ENCODE results near the gene MAML2.
A peak's percentile ranks its signal among the peaks of the same experiment; 100 is the strongest.

MAML2 gene

DNA sequence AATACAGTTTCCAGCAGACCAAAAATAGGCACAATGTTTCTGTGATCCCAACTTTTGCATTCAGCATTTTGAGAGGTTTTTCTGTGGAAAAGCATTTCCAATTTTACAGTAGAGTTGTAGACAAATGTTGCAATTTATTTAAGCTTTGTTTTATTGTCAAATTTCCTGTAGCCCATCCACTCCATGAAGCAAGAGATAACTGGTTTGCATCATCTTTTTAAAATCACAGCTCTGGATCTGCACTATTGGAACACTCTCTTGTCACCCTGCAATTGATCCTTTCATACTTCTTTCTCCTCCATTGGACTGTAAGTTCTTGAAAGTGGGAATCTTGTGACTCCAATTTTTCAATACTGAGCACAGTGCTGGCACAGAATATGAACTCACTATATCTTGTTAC lies 86.0 kb downstream of the MAML2 start:
- peaks cover 29% of the 10 kb centered on the region for H3K4me1 ChIP-seq
- H3K27me3 ChIP-seq (ENCODE audit: low read depth) = no peaks in the 10 kb centered on the region
- no peak overlapping the region for H3K4me3 ChIP-seq
- H3K9me3 ChIP-seq = no peaks in the 10 kb centered on the region
- in situ Hi-C loops (cut with MboI; ENCODE audit: low sequenced_read_pairs) = no loop called here
- H3K36me3 ChIP-seq (replicated peaks) = no peaks in the 10 kb centered on the region
- no peak for DNase-seq (ENCODE audit: low spot score in 2 of 2)

DNA sequence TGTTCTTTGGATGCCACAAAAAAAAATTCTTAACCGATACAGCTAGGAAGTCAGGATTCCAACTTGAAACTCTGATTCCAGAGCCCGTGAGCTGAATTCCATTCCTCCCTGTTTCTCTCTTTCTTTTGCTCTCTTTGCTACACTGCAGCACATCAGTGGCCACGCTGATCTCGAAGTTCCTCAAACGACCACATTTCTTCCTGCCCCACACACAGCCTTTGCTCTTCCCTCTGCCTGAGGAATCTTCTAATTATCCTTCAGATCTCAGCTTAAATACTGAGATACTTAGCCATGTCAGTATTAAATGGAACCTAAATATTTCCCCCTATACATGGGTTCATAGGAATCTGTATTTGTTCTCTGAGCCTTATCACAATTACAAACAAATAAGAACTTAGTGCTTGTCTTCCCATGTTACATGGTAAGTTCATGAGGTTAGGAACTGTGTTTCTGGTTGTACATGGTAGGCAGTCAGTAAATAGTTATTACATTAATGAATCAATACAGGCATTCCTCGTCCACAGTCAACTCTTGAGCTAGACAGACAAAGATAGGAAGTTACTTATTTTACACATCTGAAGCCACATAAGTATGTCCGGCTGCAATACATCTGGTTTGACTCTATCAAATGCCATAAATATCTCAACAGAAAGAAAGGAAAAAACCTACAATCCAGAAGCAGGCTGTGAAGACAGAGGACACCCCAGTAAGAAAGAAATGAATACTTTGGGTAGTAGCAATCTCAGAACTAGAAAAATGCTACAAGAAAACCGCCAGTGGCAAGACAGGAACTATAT lies 86.6 kb downstream of the MAML2 start:
- DNase-seq (ENCODE audit: low spot score in 2 of 2) = no peak

DNA sequence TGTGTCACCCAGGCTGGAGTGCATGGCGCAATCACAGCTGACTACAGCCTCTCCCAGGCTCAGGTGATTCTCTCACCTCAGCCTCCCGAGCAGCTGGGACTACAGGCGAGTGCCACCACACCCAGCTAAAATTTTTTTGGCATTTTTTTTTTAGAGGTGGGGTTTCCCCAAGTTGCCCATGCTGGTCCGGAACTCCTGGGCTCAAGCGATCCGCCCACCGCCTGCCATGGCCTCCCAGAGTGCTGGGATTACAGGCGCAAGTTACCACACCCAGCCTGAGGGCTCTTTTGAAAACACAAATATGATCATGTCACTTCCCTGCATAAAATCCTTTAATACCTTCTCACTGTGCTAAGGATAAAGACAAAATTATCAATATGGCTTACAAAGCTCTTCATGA lies 88.1 kb downstream of the MAML2 start:
- no peaks in the 10 kb centered on the region for H3K9me3 ChIP-seq
- H3K4me1 ChIP-seq = peaks cover 29% of the 10 kb centered on the region
- in situ Hi-C loops (cut with MboI; ENCODE audit: low sequenced_read_pairs) = no loop called here
- no peaks in the 10 kb centered on the region for H3K27me3 ChIP-seq (ENCODE audit: low read depth)
- no peak overlapping the region for H3K4me3 ChIP-seq
- no peaks in the 10 kb centered on the region for H3K36me3 ChIP-seq (replicated peaks)
- DNase-seq (ENCODE audit: low spot score in 2 of 2) = no peak

More for the DNA sequence above, 86.6 kb downstream of the MAML2 start:
- H3K4me1 ChIP-seq = peaks cover 29% of the 10 kb centered on the region
- in situ Hi-C loops (cut with MboI; ENCODE audit: low sequenced_read_pairs) = no loop called here
- no peaks in the 10 kb centered on the region for H3K36me3 ChIP-seq (replicated peaks)
- H3K27me3 ChIP-seq (ENCODE audit: low read depth) = no peaks in the 10 kb centered on the region
- H3K9me3 ChIP-seq = no peaks in the 10 kb centered on the region
- no peak overlapping the region for H3K4me3 ChIP-seq

DNA sequence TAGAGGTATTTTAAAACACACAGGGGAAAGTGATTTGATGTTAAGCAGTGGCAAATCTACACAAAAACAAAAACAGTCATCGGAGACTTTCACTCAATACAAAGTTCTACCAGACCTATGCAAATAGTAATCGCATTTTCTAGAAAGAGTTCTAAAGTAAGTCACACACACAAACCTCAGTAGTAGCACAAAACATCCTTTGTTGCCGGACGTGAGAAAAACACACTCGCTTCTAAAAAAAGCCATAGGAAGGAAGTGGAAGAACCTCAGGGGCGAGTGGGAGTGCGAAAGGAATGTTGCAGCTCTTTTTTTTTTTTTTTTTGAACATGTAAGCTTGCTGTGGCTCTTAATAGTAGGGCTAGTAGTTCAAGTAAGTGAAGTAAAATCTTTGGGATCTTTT lies 88.9 kb downstream of the MAML2 start:
- Histone ChIP-seq H3K9me3 (no peaks in the 10 kb centered on the region), H3K27me3 (ENCODE audit: low read depth) (no peaks in the 10 kb centered on the region), H3K4me3 (no peak overlapping the region), H3K4me1 (peaks cover 29% of the 10 kb centered on the region), H3K36me3 (replicated peaks) (no peaks in the 10 kb centered on the region)
- in situ Hi-C loops (cut with MboI; ENCODE audit: low sequenced_read_pairs) = no loop called here
- DNase-seq (ENCODE audit: low spot score in 2 of 2) = no peak

DNA sequence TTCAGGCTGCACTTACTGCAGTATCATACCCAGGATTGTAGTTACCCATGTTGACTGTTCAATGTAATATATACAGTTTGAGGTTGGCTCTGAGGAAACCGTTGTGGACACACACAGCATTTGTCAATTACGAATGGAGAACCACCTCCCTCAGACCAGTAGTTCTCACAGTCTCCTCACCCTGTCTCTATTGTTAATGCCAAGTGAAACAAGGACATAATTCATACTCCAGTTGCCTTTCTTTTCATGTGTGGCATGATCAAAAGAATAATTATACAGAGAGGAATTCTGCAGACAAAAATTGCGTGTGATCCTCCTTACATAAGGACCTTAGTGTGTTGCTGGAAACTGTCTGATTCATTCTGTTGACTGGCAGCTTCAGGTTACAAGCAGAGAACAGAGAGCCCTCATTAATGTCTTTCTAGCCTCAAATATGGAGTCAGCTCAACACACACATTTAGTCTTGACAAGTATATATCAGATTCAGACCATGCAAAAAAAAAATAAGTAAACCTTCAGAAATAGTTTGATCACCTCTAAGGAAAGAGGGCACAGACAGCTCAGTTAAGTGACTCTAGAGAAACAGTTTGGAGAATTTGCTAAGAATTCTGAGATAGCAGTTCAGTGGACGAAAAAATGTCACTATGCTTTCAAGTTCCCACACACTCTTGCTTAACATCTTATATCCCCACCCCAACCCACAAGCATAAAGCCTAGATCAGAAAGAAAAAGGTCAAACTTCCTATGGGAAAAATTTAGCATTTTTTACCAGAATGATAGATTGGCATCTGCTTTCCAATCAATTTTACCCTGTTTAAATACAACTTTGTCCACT lies 96.1 kb downstream of the MAML2 start:
- Histone ChIP-seq H3K4me1 (peaks cover 38% of the 10 kb centered on the region), H3K9me3 (no peaks in the 10 kb centered on the region), H3K27me3 (ENCODE audit: low read depth) (no peaks in the 10 kb centered on the region), H3K36me3 (replicated peaks) (no peaks in the 10 kb centered on the region), H3K4me3 (no peak overlapping the region)
- no peak for DNase-seq (ENCODE audit: low spot score in 2 of 2)
- in situ Hi-C loops (cut with MboI; ENCODE audit: low sequenced_read_pairs) = no loop called here

DNA sequence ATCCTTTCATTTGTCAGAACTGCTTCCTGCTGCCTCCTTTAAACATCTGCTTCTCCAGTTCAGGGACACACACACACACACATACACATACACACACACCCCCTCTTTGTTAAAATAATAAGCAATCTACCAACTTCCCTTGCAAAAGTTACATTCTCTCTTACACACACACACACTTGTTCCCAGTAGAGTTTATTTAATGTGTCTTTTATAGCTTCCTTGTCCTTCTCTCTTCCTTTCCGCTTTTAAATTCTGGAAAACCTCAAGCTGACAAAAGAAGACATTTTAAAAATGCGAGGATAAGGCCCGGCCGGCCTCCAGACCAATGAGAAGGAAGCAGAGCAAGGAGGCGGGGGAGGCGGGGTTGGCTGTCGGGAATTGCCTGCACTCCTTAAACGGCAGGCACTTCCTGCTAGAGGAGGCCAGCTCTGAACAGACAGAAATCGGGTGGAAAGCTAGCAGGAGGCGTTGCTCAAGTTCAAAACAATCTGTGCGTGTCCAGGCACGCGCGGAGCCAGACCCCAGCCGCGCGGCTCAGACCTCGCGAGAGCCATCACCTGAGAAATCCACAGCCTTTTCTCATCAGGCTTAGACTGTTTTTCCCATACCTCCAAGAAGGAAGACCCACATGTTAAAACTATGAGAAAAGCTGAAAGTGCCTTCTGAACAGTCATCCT lies 99.9 kb downstream of the MAML2 start:
- Histone ChIP-seq H3K9me3 (no peaks in the 10 kb centered on the region), H3K4me3 (peak overlapping the region; percentile 18), H3K27me3 (ENCODE audit: low read depth) (no peaks in the 10 kb centered on the region), H3K4me1 (peaks cover 45% of the 10 kb centered on the region), H3K36me3 (replicated peaks) (no peaks in the 10 kb centered on the region)
- in situ Hi-C loops (cut with MboI; ENCODE audit: low sequenced_read_pairs) = no loop called here
- peak; percentile 96 to 97 for DNase-seq (ENCODE audit: low spot score in 2 of 2)

DNA sequence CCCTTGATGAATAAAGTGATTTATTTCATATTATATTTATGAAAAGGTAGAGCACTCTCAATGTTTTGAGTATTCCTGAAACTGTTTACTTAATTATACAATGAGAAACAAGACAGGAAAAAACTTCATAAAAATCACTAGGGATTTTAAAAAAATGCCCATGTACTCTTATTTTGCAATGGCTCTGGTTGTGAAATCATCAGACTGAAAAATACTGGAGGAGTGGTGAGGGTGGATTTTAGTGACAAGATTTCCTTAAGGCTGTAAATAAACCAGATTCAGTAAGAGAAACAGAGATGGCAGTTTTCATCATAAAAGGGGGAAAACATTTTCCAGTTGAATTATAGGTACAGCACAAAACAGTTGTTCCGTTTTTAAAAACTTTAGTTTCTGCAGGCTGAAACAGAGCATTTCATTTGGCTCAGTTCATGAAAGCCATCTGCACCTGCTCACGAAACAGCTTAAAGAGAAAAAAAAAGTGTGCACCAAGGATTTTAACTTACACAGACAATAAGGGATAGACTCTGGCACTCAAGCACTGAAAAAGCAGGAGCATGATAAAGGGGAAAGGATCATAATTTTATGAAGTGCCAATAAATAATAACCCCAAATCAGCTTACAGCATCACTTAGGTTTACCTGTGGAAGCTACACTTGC lies 100.7 kb downstream of the MAML2 start:
- H3K27me3 ChIP-seq (ENCODE audit: low read depth) = no peaks in the 10 kb centered on the region
- in situ Hi-C loops (cut with MboI; ENCODE audit: low sequenced_read_pairs) = no loop called here
- H3K9me3 ChIP-seq = no peaks in the 10 kb centered on the region
- DNase-seq (ENCODE audit: low spot score in 2 of 2) = no peak
- no peak overlapping the region for H3K4me3 ChIP-seq
- H3K36me3 ChIP-seq (replicated peaks) = no peaks in the 10 kb centered on the region
- peaks cover 50% of the 10 kb centered on the region for H3K4me1 ChIP-seq

DNA sequence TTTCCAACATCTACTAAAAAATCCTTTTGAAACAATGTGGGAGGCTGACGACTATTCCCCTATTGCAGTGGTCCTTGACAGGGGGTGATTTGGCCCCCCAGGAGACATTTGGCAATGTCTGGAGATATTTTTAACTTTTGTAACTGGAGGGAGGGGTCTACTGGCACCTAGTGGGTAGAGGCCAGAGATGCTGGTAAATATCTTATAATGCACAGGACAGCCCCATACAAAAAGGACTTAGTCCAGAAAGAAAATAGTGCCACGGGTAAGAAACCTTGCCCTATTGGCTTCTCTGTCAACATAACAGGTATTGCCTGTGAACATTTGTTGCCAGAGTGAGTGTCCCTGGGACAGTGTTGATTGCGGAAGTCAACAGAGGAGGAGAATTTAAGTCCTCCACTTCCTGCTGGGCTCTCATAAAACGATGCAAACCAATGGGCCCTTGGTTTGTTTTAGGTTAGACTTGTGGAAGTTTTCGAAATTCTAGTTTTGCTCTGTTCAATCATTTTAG lies 101.6 kb downstream of the MAML2 start:
- H3K27me3 ChIP-seq (ENCODE audit: low read depth) = no peaks in the 10 kb centered on the region
- H3K36me3 ChIP-seq (replicated peaks) = no peaks in the 10 kb centered on the region
- H3K4me1 ChIP-seq = peaks cover 50% of the 10 kb centered on the region
- DNase-seq (ENCODE audit: low spot score in 2 of 2) = no peak
- H3K9me3 ChIP-seq = no peaks in the 10 kb centered on the region
- no peak overlapping the region for H3K4me3 ChIP-seq
- in situ Hi-C loops (cut with MboI; ENCODE audit: low sequenced_read_pairs) = no loop called here

DNA sequence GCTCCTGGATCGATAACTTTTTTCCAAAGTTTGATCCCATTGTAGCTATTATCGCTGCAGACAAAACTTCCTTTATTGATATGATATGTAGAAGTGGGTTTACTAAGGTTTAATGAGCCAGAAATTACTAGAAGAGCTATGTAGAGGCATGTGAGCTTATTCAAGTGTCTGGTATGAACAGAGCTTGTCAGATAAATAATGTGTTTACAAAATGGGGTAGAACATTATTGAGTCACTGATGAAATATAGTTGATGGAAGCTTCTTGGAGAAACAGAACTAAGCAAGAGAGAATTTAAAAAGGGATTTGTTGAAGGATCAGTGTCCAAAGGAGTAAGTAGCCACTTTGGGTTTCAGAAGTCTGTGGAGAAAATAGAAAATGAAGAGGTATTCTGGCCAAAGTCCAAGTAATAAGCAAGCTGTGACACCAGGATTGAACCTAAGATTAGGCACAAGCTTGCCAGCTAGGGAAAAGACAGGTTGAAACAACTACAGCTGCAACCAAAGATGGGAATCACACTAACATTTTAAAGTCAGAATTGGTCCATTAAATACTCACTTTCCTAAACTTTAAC lies 104.3 kb downstream of the MAML2 start:
- no peaks in the 10 kb centered on the region for H3K36me3 ChIP-seq (replicated peaks)
- DNase-seq (ENCODE audit: low spot score in 2 of 2) = no peak
- peaks cover 63% of the 10 kb centered on the region for H3K4me1 ChIP-seq
- no peaks in the 10 kb centered on the region for H3K9me3 ChIP-seq
- no peak overlapping the region for H3K4me3 ChIP-seq
- in situ Hi-C loops (cut with MboI; ENCODE audit: low sequenced_read_pairs) = no loop called here
- no peaks in the 10 kb centered on the region for H3K27me3 ChIP-seq (ENCODE audit: low read depth)

DNA sequence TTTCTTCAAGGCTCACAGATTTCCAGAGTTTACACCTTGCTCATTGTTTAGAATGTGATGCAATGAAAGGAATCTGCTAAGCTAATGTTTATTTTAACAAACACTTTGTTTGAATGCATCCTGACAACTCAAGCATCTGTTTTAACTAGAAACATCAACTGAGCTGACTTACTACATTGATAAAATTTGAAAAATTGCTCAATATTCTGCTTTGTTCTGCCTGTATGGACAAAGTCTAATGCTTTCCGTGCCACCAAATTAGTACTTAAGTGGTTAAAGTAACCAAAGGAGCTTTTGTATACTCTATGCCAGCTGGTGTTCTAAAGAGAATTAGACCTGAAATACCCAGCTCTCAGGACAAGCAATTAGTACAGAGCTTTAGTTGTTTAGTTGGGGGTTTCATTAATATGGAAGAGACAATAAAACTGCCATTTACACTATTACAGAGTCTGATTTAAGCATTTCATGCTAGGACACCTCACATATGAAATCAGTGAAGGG lies 105.2 kb downstream of the MAML2 start:
- H3K27me3 ChIP-seq (ENCODE audit: low read depth) = no peaks in the 10 kb centered on the region
- H3K4me1 ChIP-seq = peaks cover 58% of the 10 kb centered on the region
- no peak for DNase-seq (ENCODE audit: low spot score in 2 of 2)
- in situ Hi-C loops (cut with MboI; ENCODE audit: low sequenced_read_pairs) = no loop called here
- H3K4me3 ChIP-seq = no peak overlapping the region
- H3K36me3 ChIP-seq (replicated peaks) = no peaks in the 10 kb centered on the region
- H3K9me3 ChIP-seq = no peaks in the 10 kb centered on the region

DNA sequence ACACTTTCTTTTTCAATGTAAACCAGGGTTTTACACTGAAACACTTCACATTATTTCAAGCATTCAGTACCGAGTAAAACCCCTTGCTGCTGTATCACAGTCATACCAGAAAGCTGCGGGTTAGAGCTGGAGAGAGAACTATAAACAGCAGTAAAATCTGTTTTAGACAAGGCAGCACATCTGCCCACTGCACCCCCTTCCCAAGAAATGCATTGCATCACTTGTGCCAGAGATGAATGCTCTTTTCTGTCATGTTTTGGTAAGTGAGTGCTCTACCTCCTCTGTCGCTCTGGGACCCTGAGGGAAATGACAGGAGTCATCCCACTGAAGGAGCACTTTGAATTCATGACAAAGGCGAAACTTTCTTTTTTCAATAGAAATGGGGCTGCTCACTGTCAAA lies 107.2 kb downstream of the MAML2 start:
- no peaks in the 10 kb centered on the region for H3K27me3 ChIP-seq (ENCODE audit: low read depth)
- no peaks in the 10 kb centered on the region for H3K36me3 ChIP-seq (replicated peaks)
- H3K4me1 ChIP-seq = peaks cover 44% of the 10 kb centered on the region
- DNase-seq (ENCODE audit: low spot score in 2 of 2) = no peak
- in situ Hi-C loops (cut with MboI; ENCODE audit: low sequenced_read_pairs) = no loop called here
- no peaks in the 10 kb centered on the region for H3K9me3 ChIP-seq
- no peak overlapping the region for H3K4me3 ChIP-seq

DNA sequence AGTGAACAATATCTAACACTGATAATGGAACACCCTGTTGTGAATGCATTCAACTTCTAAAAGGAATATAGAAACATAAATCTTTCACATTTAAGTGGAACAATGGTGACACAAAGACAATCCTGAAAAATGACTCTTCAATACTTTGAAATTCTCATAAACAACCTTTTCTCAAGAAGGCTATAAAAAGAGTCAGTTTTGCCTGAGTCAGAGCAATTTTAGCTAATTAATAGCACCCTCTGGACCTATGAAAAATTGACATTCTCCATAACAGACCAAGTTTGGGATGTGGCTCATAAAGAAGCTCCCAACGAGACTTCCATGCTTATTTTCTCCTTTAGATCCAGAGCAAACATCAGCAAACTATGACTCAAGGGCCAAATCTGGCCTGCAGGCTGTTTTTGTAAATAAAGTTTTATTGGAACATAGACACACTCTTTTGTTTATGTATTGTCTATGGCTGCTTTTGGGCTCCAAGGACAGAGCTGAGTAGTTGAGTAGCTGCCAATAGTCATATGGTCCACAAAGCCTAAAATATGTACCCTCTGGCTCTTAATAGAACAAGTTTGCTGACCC lies 108.0 kb downstream of the MAML2 start:
- Histone ChIP-seq H3K9me3 (no peaks in the 10 kb centered on the region), H3K36me3 (replicated peaks) (no peaks in the 10 kb centered on the region), H3K27me3 (ENCODE audit: low read depth) (no peaks in the 10 kb centered on the region), H3K4me3 (no peak overlapping the region), H3K4me1 (peaks cover 44% of the 10 kb centered on the region)
- in situ Hi-C loops (cut with MboI; ENCODE audit: low sequenced_read_pairs) = no loop called here
- peak; percentile 30 to 85 for DNase-seq (ENCODE audit: low spot score in 2 of 2)

DNA sequence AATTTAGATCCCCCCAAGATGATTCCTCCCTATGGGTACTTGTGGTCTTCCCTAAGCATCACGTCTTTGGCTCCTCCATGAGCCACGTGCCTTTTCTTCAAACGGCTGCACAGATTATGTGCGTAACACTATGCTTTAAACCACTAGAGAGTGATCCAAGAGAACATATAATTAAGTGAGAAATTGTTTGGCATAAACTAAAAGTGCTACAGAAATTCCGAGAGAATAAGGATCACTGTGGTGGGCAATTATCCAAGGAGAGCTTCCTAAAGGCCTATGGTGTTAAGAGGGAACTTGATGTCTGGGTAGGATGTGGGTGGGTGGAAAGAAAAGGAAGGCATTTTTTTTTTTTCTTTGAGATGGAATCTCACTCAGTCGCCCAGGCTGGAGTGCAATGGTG lies 110.9 kb downstream of the MAML2 start:
- H3K9me3 ChIP-seq = no peaks in the 10 kb centered on the region; the same call in 1 of the 2 replicates
- no peaks in the 10 kb centered on the region for H3K27me3 ChIP-seq (ENCODE audit: low read depth)
- DNase-seq (ENCODE audit: low spot score in 2 of 2) = no peak
- H3K36me3 ChIP-seq (replicated peaks) = no peaks in the 10 kb centered on the region
- in situ Hi-C loops (cut with MboI; ENCODE audit: low sequenced_read_pairs) = no loop called here
- H3K4me1 ChIP-seq = peaks cover 47% of the 10 kb centered on the region
- no peak overlapping the region for H3K4me3 ChIP-seq
